GM12801 (cell line): Measurements from ENCODE around the gene NGRN.

Experiments
- CTCF ChIP-seq: IDR thresholded peaks from one replicate; pipeline ENCODE4 v1.5.1; 2011; ENCODE audit warnings: control low read depth; ENCODE audit not compliant: insufficient read length; ENCODE audit errors: extremely low read depth

Gene NGRN

GRCh38 chr15:90231028-90232017, 34.1 kb upstream of the NGRN start:
- no peak for TF ChIP-seq CTCF

- TF ChIP-seq CTCF: no peak
These were observed 33.3 kb upstream of the NGRN start for GRCh38 chr15:90232196-90232595.

GRCh38 chr15:90232941-90233386, 32.5 kb upstream of the NGRN start:
- TF ChIP-seq CTCF: no peak

GRCh38 chr15:90233387-90234095, 31.9 kb upstream of the NGRN start, which contains the start of gene CIB1:
Gene CIB1 (minus strand): TSS chr15:90233941. CDS start chr15:90233885, 56 bp downstream.
- no peak for TF ChIP-seq CTCF

GRCh38 chr15:90234096-90234988, 31.1 kb upstream of the NGRN start, which contains the start of gene GDPGP1:
Gene GDPGP1 (plus strand): TSS chr15:90234209. CDS start chr15:90240909, 6,700 bp downstream.
- TF ChIP-seq CTCF: no peak

- TF ChIP-seq CTCF: no peak
These were observed 26.1 kb upstream of the NGRN start for GRCh38 chr15:90239371-90239770.
